Endothelial cell of hepatic sinusoid (primary cell): Measurements from ENCODE around the gene WNT7B.

Experiments
- in situ Hi-C: cut with HindIII; loops from 2 replicates; pipeline ENCODE4 v1.10.0; 2017; ENCODE audit warnings: low sequenced_read_pairs

WNT7B gene

GRCh38 chr22:45977003-45977411 lies at the start of gene WNT7B:
Gene WNT7B, minus strand, starts transcription at chr22:45977162. Its CDS starts 408 bp downstream, at chr22:45976754.
- in situ Hi-C loops, result no loop called here

- in situ Hi-C loops, result loop anchor here (10.0 kb wide), 1 partner anchor 309 kb away; the partner anchor contains the start of gene TRMU
Measured at GRCh38 chr22:46025973-46026898, 49.3 kb upstream of the WNT7B start.

GRCh38 chr22:46025225-46025972 lies 48.4 kb upstream of the WNT7B start:
- in situ Hi-C loops, result loop anchor here (10.0 kb wide), 1 partner anchor 309 kb away; the partner anchor contains the start of gene TRMU

GRCh38 chr22:46024136-46024840 lies 47.3 kb upstream of the WNT7B start:
- in situ Hi-C loops, result loop anchor here (5.0 to 25.0 kb wide), 4 partner anchors 53 to 337 kb away; partner anchors contain the start of gene TRMU

GRCh38 chr22:46023558-46023981 lies 46.6 kb upstream of the WNT7B start:
- in situ Hi-C loops, result loop anchor here (5.0 to 25.0 kb wide), 4 partner anchors 54 to 336 kb away; partner anchors contain the start of gene TRMU

- in situ Hi-C loops, result loop anchor here (5.0 to 25.0 kb wide), 4 partner anchors 54 to 336 kb away; partner anchors contain the start of gene TRMU
Measured at GRCh38 chr22:46022881-46023512, 46.0 kb upstream of the WNT7B start.

- in situ Hi-C loops, result loop anchor here (5.0 to 25.0 kb wide), 4 partner anchors 56 to 334 kb away; partner anchors contain the start of gene TRMU
Measured at GRCh38 chr22:46021577-46021976, 44.6 kb upstream of the WNT7B start.

GRCh38 chr22:46019351-46019750 lies 42.4 kb upstream of the WNT7B start:
- in situ Hi-C loops, result loop anchor here (25.0 kb wide), 2 partner anchors 157 to 332 kb away; no protein-coding TSS in a partner anchor

- in situ Hi-C loops, result loop anchor here (25.0 kb wide), 2 partner anchors 157 to 332 kb away; no protein-coding TSS in a partner anchor
Measured at GRCh38 chr22:46018859-46019258, 41.9 kb upstream of the WNT7B start.

- in situ Hi-C loops, result loop anchor here (25.0 kb wide), 2 partner anchors 155 to 330 kb away; no protein-coding TSS in a partner anchor
Measured at GRCh38 chr22:46017166-46017565, 40.2 kb upstream of the WNT7B start.

- in situ Hi-C loops, result loop anchor here (25.0 kb wide), 2 partner anchors 151 to 326 kb away; no protein-coding TSS in a partner anchor
Measured at GRCh38 chr22:46013460-46014416, 36.8 kb upstream of the WNT7B start.

GRCh38 chr22:46012881-46013281 lies 35.9 kb upstream of the WNT7B start:
- in situ Hi-C loops, result loop anchor here (25.0 kb wide), 2 partner anchors 151 to 326 kb away; no protein-coding TSS in a partner anchor

- in situ Hi-C loops, result loop anchor here (25.0 kb wide), 2 partner anchors 150 to 325 kb away; no protein-coding TSS in a partner anchor
Measured at GRCh38 chr22:46012182-46012880, 35.4 kb upstream of the WNT7B start.

- in situ Hi-C loops, result loop anchor here (25.0 kb wide), 2 partner anchors 149 to 324 kb away; no protein-coding TSS in a partner anchor
Measured at GRCh38 chr22:46011627-46012181, 34.7 kb upstream of the WNT7B start.

GRCh38 chr22:46010951-46011626 lies 34.1 kb upstream of the WNT7B start:
- in situ Hi-C loops, result loop anchor here (25.0 kb wide), 2 partner anchors 149 to 324 kb away; no protein-coding TSS in a partner anchor

GRCh38 chr22:46010207-46010867 lies 33.4 kb upstream of the WNT7B start:
- in situ Hi-C loops, result loop anchor here (25.0 kb wide), 2 partner anchors 148 to 323 kb away; no protein-coding TSS in a partner anchor
